HL-60/S4 treated with phorbol 12-myristate 13-acetate at 8.2 ng/mL for 4 days and 3 days (cell line): ENCODE results near the gene BTLA.

Experiments
- in situ Hi-C: fragments of 300-500 bp; cut with MboI; formaldehyde crosslinking; loops from 2 replicates; pipeline ENCODE4 v1.15.0; 2022; ENCODE audit warnings: low sequenced_read_pairs

BTLA gene

GRCh38 chr3:112498914-112499711 lies at the start of gene BTLA:
TSS of gene BTLA (minus strand) at chr3:112499472. CDS start at chr3:112499358, 114 bp downstream.
- in situ Hi-C loops = no loop called here

GRCh38 chr3:112546216-112546759 lies 47.0 kb upstream of the BTLA start:
- in situ Hi-C loops = no loop called here

- in situ Hi-C loops = no loop called here
Observed at GRCh38 chr3:112539825-112540650, 40.8 kb upstream of the BTLA start.

GRCh38 chr3:112531358-112531781 lies 32.1 kb upstream of the BTLA start:
- in situ Hi-C loops = no loop called here

- in situ Hi-C loops = no loop called here
Observed at GRCh38 chr3:112530573-112530972, 31.3 kb upstream of the BTLA start.

GRCh38 chr3:112524127-112524526 lies 24.9 kb upstream of the BTLA start:
- in situ Hi-C loops = loop anchor here (10.0 to 25.0 kb wide), 2 partner anchors 212 to 409 kb away; no protein-coding TSS in a partner anchor

GRCh38 chr3:112519424-112520001 lies 20.2 kb upstream of the BTLA start:
- in situ Hi-C loops = loop anchor here (10.0 to 25.0 kb wide), 2 partner anchors 207 to 405 kb away; no protein-coding TSS in a partner anchor

- in situ Hi-C loops = loop anchor here (25.0 kb wide), 1 partner anchor 207 kb away; no protein-coding TSS in a partner anchor
Observed at GRCh38 chr3:112518970-112519369, 19.7 kb upstream of the BTLA start.

GRCh38 chr3:112514527-112515128 lies 15.4 kb upstream of the BTLA start:
- in situ Hi-C loops = loop anchor here (25.0 kb wide), 1 partner anchor 202 kb away; no protein-coding TSS in a partner anchor

- in situ Hi-C loops = loop anchor here (25.0 kb wide), 1 partner anchor 200 kb away; no protein-coding TSS in a partner anchor
Observed at GRCh38 chr3:112512320-112512719, 13.0 kb upstream of the BTLA start.

GRCh38 chr3:112508860-112509259 lies 9.6 kb upstream of the BTLA start:
- in situ Hi-C loops = loop anchor here (25.0 kb wide), 1 partner anchor 197 kb away; no protein-coding TSS in a partner anchor

- in situ Hi-C loops = loop anchor here (25.0 kb wide), 1 partner anchor 196 kb away; no protein-coding TSS in a partner anchor
Observed at GRCh38 chr3:112508261-112508660, 9.0 kb upstream of the BTLA start.

- in situ Hi-C loops = loop anchor here (25.0 kb wide), 1 partner anchor 194 kb away; no protein-coding TSS in a partner anchor
Observed at GRCh38 chr3:112505907-112506306, 6.6 kb upstream of the BTLA start.

- in situ Hi-C loops = loop anchor here (25.0 kb wide), 1 partner anchor 192 kb away; no protein-coding TSS in a partner anchor
Observed at GRCh38 chr3:112504123-112504522, 4.9 kb upstream of the BTLA start.

GRCh38 chr3:112503304-112503972 lies 4.2 kb upstream of the BTLA start:
- in situ Hi-C loops = loop anchor here (25.0 kb wide), 1 partner anchor 191 kb away; no protein-coding TSS in a partner anchor

GRCh38 chr3:112500621-112501020 lies 1.3 kb upstream of the BTLA start:
- in situ Hi-C loops = loop anchor here (25.0 kb wide), 1 partner anchor 188 kb away; no protein-coding TSS in a partner anchor

- in situ Hi-C loops = no loop called here
Observed at GRCh38 chr3:112497897-112498548, 1.2 kb downstream of the BTLA start.

- in situ Hi-C loops = no loop called here
Observed at GRCh38 chr3:112496366-112497067, 2.8 kb downstream of the BTLA start.
